ENCODE results near the gene POLE2. TPM values are rescaled to one million over a fixed set of nuclear protein-coding genes. Genes with fewer than 3 reads are reported as not detected.
"Not testable (repeated sequence)": the region's sequence is repeated elsewhere in the genome, so short reads cannot be mapped to it uniquely, and the experiment has no call there.

The POLE2 gene
- 10 to 100 TPM; 39.9 to 40.2 TPM for total RNA-seq

- peak; percentile 86 for DNase-seq
- ATAC-seq, result peak; percentile 88
- H3K27me3 Mint-ChIP-seq, result no peaks in the 10 kb centered on the region
- CTCF ChIA-PET, result interaction anchor here (0.6 to 4.4 kb wide), 7 partner anchors 11 to 164 kb away, joined by 3 to 35 read pairs (median 3); partner anchors contain the start of genes DNAAF2, KLHDC2 and NEMF
- peak within 1 kb of the TSS; percentile 87 for H3K4me3 Mint-ChIP-seq
- H3K4me1 Mint-ChIP-seq, result peaks cover 42% of the 10 kb centered on the region
- no peaks in the 10 kb centered on the region for H3K9me3 Mint-ChIP-seq (ENCODE audit: low read depth)
- peaks cover 18% of the 10 kb centered on the region for H3K36me3 Mint-ChIP-seq
- H3K27ac Mint-ChIP-seq, result peak within 1 kb of the TSS; percentile 91
These were observed at the start of gene POLE2 for GRCh38 chr14:49687942-49688700. POLE2 (minus strand) TSS chr14:49688214; CDS start chr14:49688203, 11 bp downstream.

GRCh38 chr14:49735669-49736068 lies 47.7 kb upstream of the POLE2 start:
- H3K9me3 Mint-ChIP-seq (ENCODE audit: low read depth); DNase-seq; H3K36me3 Mint-ChIP-seq; H3K27ac Mint-ChIP-seq; ATAC-seq; H3K4me1 Mint-ChIP-seq; H3K4me3 Mint-ChIP-seq; H3K27me3 Mint-ChIP-seq: not testable (repeated sequence)
- CTCF ChIA-PET, result interaction anchor here (0.9 kb wide), 1 partner anchor 32 kb away, joined by 4 read pairs; the partner anchor contains the start of gene KLHDC2

DNA sequence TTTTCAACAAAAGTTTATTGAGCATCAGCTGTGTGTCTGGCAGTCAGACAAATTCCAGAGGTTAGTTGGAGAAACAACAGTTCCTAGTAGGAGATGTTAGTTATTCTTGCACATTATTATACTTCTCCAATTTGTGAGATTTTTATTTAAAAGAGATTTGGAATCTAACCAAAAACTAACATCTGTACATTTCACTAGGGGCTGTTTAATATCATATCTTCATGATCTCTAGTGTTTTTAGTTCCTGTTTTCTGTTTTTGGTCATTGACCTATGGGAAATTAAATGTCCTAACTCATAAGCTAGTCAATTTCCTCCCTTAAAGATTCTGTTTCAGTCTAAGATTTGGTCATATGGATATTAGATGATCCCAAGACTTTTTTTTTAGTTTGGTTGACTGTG lies 45.8 kb upstream of the POLE2 start:
- DNase-seq (no peak), ATAC-seq (no peak)
- Mint-ChIP-seq H3K27me3 (no peaks in the 10 kb centered on the region), H3K4me3 (no peak overlapping the region), H3K4me1 (no peaks in the 10 kb centered on the region), H3K36me3 (no peaks in the 10 kb centered on the region), H3K9me3 (ENCODE audit: low read depth) (no peaks in the 10 kb centered on the region), H3K27ac (no peak overlapping the region)
- CTCF ChIA-PET, result interaction anchor here (1.1 kb wide), 1 partner anchor 10 kb away, joined by 3 read pairs; no protein-coding TSS in a partner anchor

- DNase-seq, result no peak
- H3K9me3 Mint-ChIP-seq (ENCODE audit: low read depth), result no peaks in the 10 kb centered on the region
These were observed 44.9 kb upstream of the POLE2 start for GRCh38 chr14:49732896-49733295.

DNA sequence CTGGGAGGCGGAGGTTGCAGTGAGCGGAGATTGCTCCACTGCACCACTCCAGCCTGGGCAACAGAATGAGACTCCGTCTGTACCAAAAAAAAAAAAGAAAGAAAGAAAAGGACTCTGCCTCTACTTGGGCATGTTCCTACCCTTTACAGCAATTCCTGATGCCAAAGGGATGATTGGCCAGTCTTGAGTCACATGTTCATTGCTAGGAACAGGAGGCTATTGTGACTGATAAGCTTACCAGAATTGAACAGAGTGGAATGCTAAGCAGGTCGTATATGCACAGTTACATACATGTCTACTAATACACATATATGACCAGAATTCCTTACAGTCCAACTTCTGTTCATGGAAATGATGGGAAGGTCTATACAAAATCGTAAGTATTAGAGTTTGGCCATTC lies 39.2 kb upstream of the POLE2 start:
- H3K27ac Mint-ChIP-seq, result no peak overlapping the region
- CTCF ChIA-PET, result no interaction called here
- H3K27me3 Mint-ChIP-seq, result no peaks in the 10 kb centered on the region
- DNase-seq (no peak), ATAC-seq (no peak)
- no peak overlapping the region for H3K4me3 Mint-ChIP-seq
- no peaks in the 10 kb centered on the region for H3K4me1 Mint-ChIP-seq
- H3K36me3 Mint-ChIP-seq, result peaks cover 2% of the 10 kb centered on the region
- no peaks in the 10 kb centered on the region for H3K9me3 Mint-ChIP-seq (ENCODE audit: low read depth)

More at GRCh38 chr14:49732896-49733295, 44.9 kb upstream of the POLE2 start:
- H3K4me3 Mint-ChIP-seq, result no peak overlapping the region
- no peak for ATAC-seq
- no peaks in the 10 kb centered on the region for H3K4me1 Mint-ChIP-seq
- no peaks in the 10 kb centered on the region for H3K36me3 Mint-ChIP-seq
- no peak overlapping the region for H3K27ac Mint-ChIP-seq
- no peaks in the 10 kb centered on the region for H3K27me3 Mint-ChIP-seq
- CTCF ChIA-PET, result interaction anchor here (1.1 kb wide), 1 partner anchor 9 kb away, joined by 3 read pairs; no protein-coding TSS in a partner anchor

GRCh38 chr14:49721733-49722435 lies 33.9 kb upstream of the POLE2 start:
- H3K4me1 Mint-ChIP-seq; ATAC-seq; H3K9me3 Mint-ChIP-seq (ENCODE audit: low read depth); DNase-seq; CTCF ChIA-PET; H3K4me3 Mint-ChIP-seq; H3K27me3 Mint-ChIP-seq; H3K27ac Mint-ChIP-seq: not testable (repeated sequence)
- peaks cover 20% of the 10 kb centered on the region for H3K36me3 Mint-ChIP-seq

- ATAC-seq (no peak), DNase-seq (no peak)
- Mint-ChIP-seq H3K4me3 (no peak overlapping the region), H3K27me3 (no peaks in the 10 kb centered on the region), H3K36me3 (peaks cover 20% of the 10 kb centered on the region), H3K9me3 (ENCODE audit: low read depth) (no peaks in the 10 kb centered on the region), H3K4me1 (no peaks in the 10 kb centered on the region), H3K27ac (no peak overlapping the region)
- CTCF ChIA-PET, result no interaction called here
These were observed 32.7 kb upstream of the POLE2 start for GRCh38 chr14:49720744-49721143.

GRCh38 chr14:49710993-49711392 lies 23.0 kb upstream of the POLE2 start:
- H3K9me3 Mint-ChIP-seq (ENCODE audit: low read depth); H3K27ac Mint-ChIP-seq; H3K27me3 Mint-ChIP-seq; ATAC-seq; H3K4me3 Mint-ChIP-seq; H3K4me1 Mint-ChIP-seq; H3K36me3 Mint-ChIP-seq; DNase-seq: not testable (repeated sequence)
- CTCF ChIA-PET, result interaction anchor here (1.1 kb wide), 1 partner anchor 31 kb away, joined by 3 read pairs; no protein-coding TSS in a partner anchor

GRCh38 chr14:49704471-49704870 lies 16.5 kb upstream of the POLE2 start:
- H3K27ac Mint-ChIP-seq; H3K27me3 Mint-ChIP-seq; H3K4me1 Mint-ChIP-seq; H3K9me3 Mint-ChIP-seq (ENCODE audit: low read depth); DNase-seq; ATAC-seq; H3K36me3 Mint-ChIP-seq; H3K4me3 Mint-ChIP-seq: not testable (repeated sequence)
- CTCF ChIA-PET, result interaction anchor here (0.7 to 1.0 kb wide), 3 partner anchors 46 to 70 kb away, joined by 3 to 4 read pairs (median 3); no protein-coding TSS in a partner anchor

DNA sequence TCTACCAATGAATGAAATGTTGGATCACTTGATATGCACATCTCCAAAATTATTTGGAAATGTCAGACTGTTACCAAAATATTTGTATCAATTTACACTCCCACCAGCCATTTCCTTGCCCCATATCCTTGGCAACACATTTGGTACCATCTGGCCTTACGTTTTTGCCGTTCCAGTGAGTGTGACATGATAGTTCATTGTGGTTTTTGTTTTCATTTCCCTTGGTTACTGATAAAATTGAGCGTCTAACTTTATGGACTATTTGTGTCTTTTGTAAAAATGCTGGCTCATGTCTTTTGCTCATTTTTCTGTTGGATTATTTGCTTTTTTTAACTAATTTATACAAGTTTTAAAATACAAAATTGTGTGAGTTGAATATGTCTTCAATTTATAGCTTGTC lies 16.0 kb upstream of the POLE2 start:
- no peak overlapping the region for H3K27ac Mint-ChIP-seq
- CTCF ChIA-PET, result interaction anchor here (0.7 kb wide), 1 partner anchor 45 kb away, joined by 3 read pairs; no protein-coding TSS in a partner anchor
- no peaks in the 10 kb centered on the region for H3K27me3 Mint-ChIP-seq
- no peaks in the 10 kb centered on the region for H3K9me3 Mint-ChIP-seq (ENCODE audit: low read depth)
- no peak overlapping the region for H3K4me3 Mint-ChIP-seq
- H3K36me3 Mint-ChIP-seq, result peaks cover 4% of the 10 kb centered on the region
- DNase-seq (no peak), ATAC-seq (no peak)
- peaks cover 7% of the 10 kb centered on the region for H3K4me1 Mint-ChIP-seq

GRCh38 chr14:49702725-49703124 lies 14.7 kb upstream of the POLE2 start:
- no peak for DNase-seq
- no peak overlapping the region for H3K27ac Mint-ChIP-seq
- peaks cover 7% of the 10 kb centered on the region for H3K4me1 Mint-ChIP-seq
- CTCF ChIA-PET, result interaction anchor here (0.7 to 0.9 kb wide), 2 partner anchors 66 to 616 kb away, joined by 3 read pairs; no protein-coding TSS in a partner anchor
- H3K36me3 Mint-ChIP-seq, result peaks cover 4% of the 10 kb centered on the region
- H3K9me3 Mint-ChIP-seq (ENCODE audit: low read depth), result no peaks in the 10 kb centered on the region
- no peak for ATAC-seq
- H3K27me3 Mint-ChIP-seq, result no peaks in the 10 kb centered on the region
- H3K4me3 Mint-ChIP-seq, result no peak overlapping the region

- CTCF ChIA-PET, result interaction anchor here (2.1 kb wide), 1 partner anchor 60 kb away, joined by 8 read pairs; no protein-coding TSS in a partner anchor
- H3K9me3 Mint-ChIP-seq (ENCODE audit: low read depth); H3K27ac Mint-ChIP-seq; H3K36me3 Mint-ChIP-seq; ATAC-seq; DNase-seq; H3K27me3 Mint-ChIP-seq: not testable (repeated sequence)
- Mint-ChIP-seq H3K4me3 (peak overlapping the region; percentile 74), H3K4me1 (peaks cover 16% of the 10 kb centered on the region)
These were observed 5.7 kb upstream of the POLE2 start for GRCh38 chr14:49693735-49694124.

Data from activated CD8-positive, alpha-beta memory T cell treated with anti-CD3 and anti-CD28 coated beads, Interleukin-2, amount 10 ng/mL, durations not matched to agents 7 days and 5 days (primary cell).